ENCODE data around the gene YBX2. TPM values are rescaled to one million over a fixed set of nuclear protein-coding genes. Genes with fewer than 3 reads are reported as not detected.

The YBX2 gene
- total RNA-seq, 1 donor from 2014 or later = 1.3 TPM

Other genes starting within 250 kb of the YBX2 start
- gene CLEC10A, start 214.4 kb downstream of the YBX2 start, total RNA-seq = 3.3 TPM
- 0.33 TPM for gene ASGR2, start 179.8 kb downstream of the YBX2 start, total RNA-seq
- gene ASGR1, start 115.3 kb downstream of the YBX2 start, total RNA-seq = 5.7 TPM
- gene DLG4, start 74.8 kb downstream of the YBX2 start, total RNA-seq = 194 TPM
- 281 TPM for gene ACADVL, start 74.7 kb downstream of the YBX2 start, total RNA-seq
- 103 TPM for gene DVL2, start 60.1 kb downstream of the YBX2 start, total RNA-seq
- 27.5 TPM for gene PHF23, start 55.2 kb downstream of the YBX2 start, total RNA-seq
- 310 TPM for gene GABARAP, start 52.2 kb downstream of the YBX2 start, total RNA-seq
- gene CTDNEP1, start 42.9 kb downstream of the YBX2 start, total RNA-seq = 74.5 TPM
- gene ELP5, start 42.4 kb downstream of the YBX2 start, total RNA-seq = 39.5 TPM
- gene CLDN7, start 32.2 kb downstream of the YBX2 start, total RNA-seq = 14.3 TPM
- 5.4 TPM for gene SLC2A4, start 12.9 kb downstream of the YBX2 start, total RNA-seq
- 138 TPM for gene EIF5A, start 13.0 kb upstream of the YBX2 start, total RNA-seq
- 43.4 TPM for gene GPS2, start 20.7 kb upstream of the YBX2 start, total RNA-seq
- gene NEURL4, start 34.7 kb upstream of the YBX2 start, total RNA-seq = 38.8 TPM
- gene ACAP1, start 41.9 kb upstream of the YBX2 start, total RNA-seq = 6.2 TPM
- gene KCTD11, start 57.5 kb upstream of the YBX2 start, total RNA-seq = 4.5 TPM
- not detected for gene TMEM95, start 60.5 kb upstream of the YBX2 start, total RNA-seq
- gene TNK1, start 86.5 kb upstream of the YBX2 start, total RNA-seq = 2.4 TPM
- gene PLSCR3, start 99.9 kb upstream of the YBX2 start, total RNA-seq = 12.8 TPM
- 27.9 TPM for gene TMEM256, start 109.5 kb upstream of the YBX2 start, total RNA-seq
- gene NLGN2, start 113.2 kb upstream of the YBX2 start, total RNA-seq = 36.2 TPM
- not detected for gene SPEM1, start 125.7 kb upstream of the YBX2 start, total RNA-seq
- gene SPEM2, start 131.0 kb upstream of the YBX2 start, total RNA-seq = not detected
- not detected for gene SPEM3, start 134.2 kb upstream of the YBX2 start, total RNA-seq
- 1.0 TPM for gene TMEM102, start 140.8 kb upstream of the YBX2 start, total RNA-seq
- 7.1 TPM for gene FGF11, start 144.9 kb upstream of the YBX2 start, total RNA-seq
- gene CHRNB1, start 150.4 kb upstream of the YBX2 start, total RNA-seq = 17.8 TPM
- gene ZBTB4, start 185.0 kb upstream of the YBX2 start, total RNA-seq = 35.8 TPM
- gene SLC35G6, start 186.8 kb upstream of the YBX2 start, total RNA-seq = not detected
- 114 TPM for gene POLR2A, start 189.7 kb upstream of the YBX2 start, total RNA-seq

Data from camera-type eye (tissue), 1 donor.